PC-3 (cell line): ENCODE data around the gene CCDC182. TPM values are rescaled to one million over a fixed set of nuclear protein-coding genes. Genes with fewer than 3 reads are reported as not detected.

Experiments used
- ATAC-seq: fragments of 200-7000 bp; cut with Tn5 transposase; 2 replicates; pipeline ENCODE4 v1.9.1; 2020; ENCODE audit warnings: mild to moderate bottlenecking, moderate library complexity
- BruUV-seq: library from RNA; stranded (reverse); fragments of 400-500 nt; replicated peaks from 2 replicates; lab custom pipeline; 2021; lab: Mats Ljungman, UMichigan
- CTCF ChIA-PET: fragments of 300-600 bp; sonication (Branson Sonifier 250); formaldehyde crosslinking; loops from one replicate; lab custom pipeline; 2022; ENCODE audit warnings: antibody characterized with exemption; lab: Charles Lee
- POLR2A ChIA-PET: fragments of 300-600 bp; sonication (Branson Sonifier 250); formaldehyde crosslinking; loops from one replicate; lab custom pipeline; 2022; ENCODE audit warnings: antibody characterized with exemption; ENCODE audit not compliant: unreplicated experiment; lab: Charles Lee
- DNase-seq: peaks from one replicate; pipeline ENCODE4 v3.0.0-alpha.2; 2015
- H2AFZ ChIP-seq: fragments of 300-600 bp; sonication (generic); 2 replicates; pipeline ENCODE4 v1.6.0; 2016; ENCODE audit warnings: antibody characterized with exemption, low read length
- H3F3A ChIP-seq: fragments of 300-600 bp; sonication (generic); one replicate; pipeline ENCODE4 v1.6.0; 2017; ENCODE audit warnings: antibody characterized with exemption, low read length, control low read depth, mild to moderate bottlenecking; ENCODE audit not compliant: unreplicated experiment
- H3K27ac ChIP-seq: fragments of 300-600 bp; sonication (generic); 2 replicates; pipeline ENCODE4 v1.5.1; 2016; ENCODE audit warnings: mild to moderate bottlenecking, low read length
- H3K27me3 ChIP-seq: fragments of 300-600 bp; sonication (generic); 2 replicates; pipeline ENCODE4 v1.6.1; 2016; ENCODE audit warnings: low read length, mixed read lengths
- H3K36me3 ChIP-seq: fragments of 300-600 bp; sonication (generic); 2 replicates; pipeline ENCODE4 v1.6.1; 2016; ENCODE audit warnings: low read depth, mixed run types, low read length, mixed read lengths
- H3K4me1 ChIP-seq: fragments of 300-600 bp; sonication (generic); 2 replicates; pipeline ENCODE4 v1.5.1; 2016; ENCODE audit warnings: low read length; ENCODE audit not compliant: insufficient read depth
- H3K4me2 ChIP-seq: fragments of 300-600 bp; sonication (generic); 2 replicates; pipeline ENCODE4 v1.6.0; 2016; ENCODE audit warnings: low read length
- H3K4me3 ChIP-seq: fragments of 300-600 bp; sonication (generic); 2 replicates; pipeline ENCODE4 v1.5.1; 2016; ENCODE audit warnings: mild to moderate bottlenecking, low read length, mixed read lengths
- H3K79me2 ChIP-seq: fragments of 300-600 bp; sonication (generic); 2 replicates; pipeline ENCODE4 v1.6.1; 2017; ENCODE audit warnings: low read length, mixed read lengths
- H3K9ac ChIP-seq: fragments of 300-600 bp; sonication (generic); 2 replicates; pipeline ENCODE4 v1.6.0; 2016; ENCODE audit warnings: mild to moderate bottlenecking, low read length
- H3K9me2 ChIP-seq: fragments of 300-600 bp; sonication (generic); replicated peaks from 2 replicates; pipeline ENCODE4 v1.6.1; 2016; ENCODE audit warnings: mixed run types, low read length, mixed read lengths
- H3K9me3 ChIP-seq: fragments of 300-600 bp; sonication (generic); 2 replicates; pipeline ENCODE4 v1.6.1; 2016; ENCODE audit warnings: low read length, mixed read lengths
- H4K20me1 ChIP-seq: fragments of 300-600 bp; sonication (generic); 2 replicates; pipeline ENCODE4 v1.6.1; 2016; ENCODE audit warnings: low read length, mixed read lengths
- CTCF ChIP-seq: fragments of 300-600 bp; sonication (generic); conservative IDR thresholded peaks from 2 replicates; pipeline ENCODE4 v1.5.1; 2017; ENCODE audit warnings: antibody characterized with exemption, low read depth, mild to moderate bottlenecking, low read length
- EZH2 ChIP-seq: fragments of 300-600 bp; sonication (generic); IDR thresholded peaks from one replicate; pipeline ENCODE4 v1.6.1; 2017; ENCODE audit warnings: antibody characterized with exemption, mild to moderate bottlenecking, low read length; ENCODE audit not compliant: unreplicated experiment
- EZH2phosphoT487 ChIP-seq: fragments of 300-600 bp; sonication (generic); IDR thresholded peaks from 2 replicates; pipeline ENCODE4 v1.6.1; 2018; ENCODE audit warnings: mild to moderate bottlenecking, antibody characterized with exemption, low read length, borderline replicate concordance
- intact Hi-C: fragments of 100-400 bp; cut with micrococcal nuclease; formaldehyde crosslinking; loops from 2 replicates; pipeline ENCODE4 v1.9.0; 2023
- total RNA-seq: library from RNA; depleted of rRNA; stranded (reverse); fragments of >200 nt; gene quantifications from 2 replicates; pipeline ENCODE4 v1.2.3, GENCODE V29; 2014

The CCDC182 gene
- total RNA-seq, 1 experiment from 2014 or later, result not detected

GRCh38 chr17:57726213-57726790 lies 18.8 kb downstream of the CCDC182 start:
- no peak overlapping the region for H3K4me2 ChIP-seq
- H3K79me2 ChIP-seq, result no peaks in the 10 kb centered on the region
- POLR2A ChIA-PET, result no interaction called here
- CTCF ChIA-PET, result interaction anchor here (0.5 kb wide), 1 partner anchor 777 kb away, joined by 3 read pairs; no protein-coding TSS in a partner anchor
- peaks cover 44% of the 10 kb centered on the region for H3K27me3 ChIP-seq
- H3K9me3 ChIP-seq, result no peaks in the 10 kb centered on the region
- no peaks in the 10 kb centered on the region for H3K4me1 ChIP-seq
- no peak overlapping the region for H2AFZ ChIP-seq
- intact Hi-C loops, result no loop called here
- H3K4me3 ChIP-seq, result no peak overlapping the region
- H3F3A ChIP-seq, result no peaks in the 10 kb centered on the region
- H3K27ac ChIP-seq, result no peak overlapping the region
- H3K36me3 ChIP-seq, result no peaks in the 10 kb centered on the region
- TF ChIP-seq EZH2phosphoT487 (no peak), CTCF (no peak), EZH2 (no peak)
- ATAC-seq (no peak), DNase-seq (no peak)
- no TSS peak for BruUV-seq
- no peaks in the 10 kb centered on the region for H3K9me2 ChIP-seq
- H3K9ac ChIP-seq, result no peak overlapping the region
- no peaks in the 10 kb centered on the region for H4K20me1 ChIP-seq

- no peaks in the 10 kb centered on the region for H3K36me3 ChIP-seq
- no peak overlapping the region for H3K4me2 ChIP-seq
- no peaks in the 10 kb centered on the region for H3K4me1 ChIP-seq
- H3K79me2 ChIP-seq, result no peaks in the 10 kb centered on the region
- no peak for TF ChIP-seq EZH2phosphoT487
- no peak for TF ChIP-seq CTCF
- TF ChIP-seq EZH2, result no peak
- no TSS peak for BruUV-seq
- no peaks in the 10 kb centered on the region for H3K9me3 ChIP-seq
- no peaks in the 10 kb centered on the region for H4K20me1 ChIP-seq
- DNase-seq, result no peak
- H3K27me3 ChIP-seq, result peaks cover 48% of the 10 kb centered on the region
- no peaks in the 10 kb centered on the region for H3K9me2 ChIP-seq
- H3K9ac ChIP-seq, result no peak overlapping the region
- no peak overlapping the region for H3K4me3 ChIP-seq
- H2AFZ ChIP-seq, result no peak overlapping the region
- intact Hi-C loops, result no loop called here
- H3K27ac ChIP-seq, result no peak overlapping the region
- CTCF ChIA-PET, result no interaction called here
- no peaks in the 10 kb centered on the region for H3F3A ChIP-seq
- ATAC-seq, result no peak
- POLR2A ChIA-PET, result no interaction called here
Observed at GRCh38 chr17:57724729-57725125, 20.4 kb downstream of the CCDC182 start.

- CTCF ChIA-PET, result no interaction called here
- TF ChIP-seq EZH2 (no peak), EZH2phosphoT487 (no peak), CTCF (no peak)
- Histone ChIP-seq H3K4me1 (no peaks in the 10 kb centered on the region), H2AFZ (no peak overlapping the region), H3K9me2 (no peaks in the 10 kb centered on the region), H3K79me2 (no peaks in the 10 kb centered on the region), H3K9me3 (no peaks in the 10 kb centered on the region), H3K27ac (no peak overlapping the region), H4K20me1 (no peaks in the 10 kb centered on the region), H3K9ac (no peak overlapping the region), H3K4me3 (no peak overlapping the region), H3K4me2 (no peak overlapping the region), H3K27me3 (peaks cover 48% of the 10 kb centered on the region), H3K36me3 (no peaks in the 10 kb centered on the region), H3F3A (no peaks in the 10 kb centered on the region)
- intact Hi-C loops, result no loop called here
- ATAC-seq, result no peak
- no TSS peak for BruUV-seq
- POLR2A ChIA-PET, result no interaction called here
- DNase-seq, result no peak
Observed at GRCh38 chr17:57724026-57724728, 20.9 kb downstream of the CCDC182 start.
